ENCODE measurements around the gene NPHP3.

DNA sequence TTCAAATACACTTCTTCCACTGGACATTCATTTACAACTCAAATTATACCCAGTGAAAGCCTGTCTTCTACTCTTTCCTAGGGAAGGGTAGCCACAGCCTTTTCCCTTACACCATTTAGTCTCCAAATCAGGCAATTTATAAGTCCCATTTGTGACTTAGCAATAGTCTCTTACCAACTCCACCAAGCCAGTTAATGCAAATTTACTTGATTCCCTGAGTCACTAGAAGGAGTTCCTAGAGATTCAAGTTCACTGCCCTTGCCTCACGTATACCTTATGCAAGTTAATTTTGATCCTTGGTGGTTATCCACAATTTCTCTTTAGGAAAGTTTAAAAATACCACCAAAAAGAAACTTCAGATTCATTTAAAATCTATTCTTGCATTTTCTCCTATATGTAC lies 16.1 kb upstream of the NPHP3 start:
- TF ChIP-seq, protein P1, sequence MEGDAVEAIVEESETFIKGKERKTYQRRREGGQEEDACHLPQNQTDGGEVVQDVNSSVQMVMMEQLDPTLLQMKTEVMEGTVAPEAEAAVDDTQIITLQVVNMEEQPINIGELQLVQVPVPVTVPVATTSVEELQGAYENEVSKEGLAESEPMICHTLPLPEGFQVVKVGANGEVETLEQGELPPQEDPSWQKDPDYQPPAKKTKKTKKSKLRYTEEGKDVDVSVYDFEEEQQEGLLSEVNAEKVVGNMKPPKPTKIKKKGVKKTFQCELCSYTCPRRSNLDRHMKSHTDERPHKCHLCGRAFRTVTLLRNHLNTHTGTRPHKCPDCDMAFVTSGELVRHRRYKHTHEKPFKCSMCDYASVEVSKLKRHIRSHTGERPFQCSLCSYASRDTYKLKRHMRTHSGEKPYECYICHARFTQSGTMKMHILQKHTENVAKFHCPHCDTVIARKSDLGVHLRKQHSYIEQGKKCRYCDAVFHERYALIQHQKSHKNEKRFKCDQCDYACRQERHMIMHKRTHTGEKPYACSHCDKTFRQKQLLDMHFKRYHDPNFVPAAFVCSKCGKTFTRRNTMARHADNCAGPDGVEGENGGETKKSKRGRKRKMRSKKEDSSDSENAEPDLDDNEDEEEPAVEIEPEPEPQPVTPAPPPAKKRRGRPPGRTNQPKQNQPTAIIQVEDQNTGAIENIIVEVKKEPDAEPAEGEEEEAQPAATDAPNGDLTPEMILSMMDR (conservative IDR thresholded peaks at IDR 0.05; ENCODE audit: low read depth, low read length): no peak
- TF ChIP-seq EZH2 (IDR thresholded peaks at IDR 0.05; ENCODE audit: borderline replicate concordance, low read depth, low read length, poor library complexity, severe bottlenecking): no peak

Data from A673 (cell line).